ENCODE results near the gene STING1.
"Not testable (repeated sequence)": the region's sequence is repeated elsewhere in the genome, so short reads cannot be mapped to it uniquely, and the experiment has no call there.

The STING1 gene
- 4.1 to 31.9 (median 13.0) reads per million in 17 experiments for total RNA-seq

GRCh38 chr5:139482050-139482889, at the start of gene STING1:
STING1 (minus strand) TSS chr5:139482758; CDS start chr5:139481704, 1,054 bp downstream.
- peak; percentile 90 to 94 (median 92) for DNase-seq

DNA sequence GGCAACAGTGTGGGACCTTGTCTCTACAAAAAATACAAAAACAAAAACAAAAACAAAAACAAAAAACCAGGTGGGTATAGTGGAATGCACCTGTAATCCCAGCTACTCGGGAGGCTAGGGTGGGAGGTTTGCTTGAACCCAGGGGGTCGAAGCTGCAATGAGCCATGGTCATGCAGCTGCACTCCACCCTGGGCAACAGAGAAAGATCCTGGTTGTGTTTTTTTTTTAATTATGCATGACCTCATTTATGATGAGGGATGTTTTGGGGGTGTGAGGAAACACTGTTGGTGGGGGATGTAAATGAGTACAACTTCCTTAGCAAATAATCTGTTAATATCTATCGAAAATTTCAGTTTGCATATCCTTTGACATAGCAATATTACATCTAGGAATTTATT, 49.2 kb upstream of the STING1 start:
- DNase-seq: no peak

- not testable (repeated sequence) for DNase-seq
Observed at GRCh38 chr5:139530079-139530478, 47.5 kb upstream of the STING1 start.

- not testable (repeated sequence) for DNase-seq
Observed at GRCh38 chr5:139528695-139529094, 46.1 kb upstream of the STING1 start.

DNA sequence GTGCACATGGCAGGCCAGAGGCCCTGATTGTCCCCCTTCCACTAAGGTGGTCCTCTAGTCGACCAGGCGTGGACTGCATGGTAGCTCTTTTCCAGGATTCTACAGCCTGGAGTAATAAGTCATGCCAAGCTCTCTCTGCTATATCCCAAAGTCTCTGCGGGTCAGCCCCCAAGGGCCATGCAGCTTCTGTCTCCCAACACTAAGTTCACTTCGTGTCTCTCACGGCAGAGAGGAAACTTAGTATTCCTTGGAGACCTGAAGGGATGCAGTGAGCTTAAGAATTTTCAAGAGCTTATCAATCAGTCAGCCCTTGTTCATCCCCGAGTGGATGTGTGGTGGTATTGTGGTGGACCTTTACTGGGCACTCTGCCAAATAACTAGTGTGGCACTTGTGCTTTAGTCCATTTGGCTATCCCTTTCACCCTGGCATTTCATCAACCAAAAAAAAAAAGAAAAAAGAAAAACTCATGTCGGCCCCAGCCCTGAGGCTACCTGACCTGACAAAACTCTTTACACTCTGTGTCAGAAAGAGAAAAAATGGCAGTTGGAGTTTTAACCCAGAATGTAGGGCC, 45.4 kb upstream of the STING1 start:
- DNase-seq: not testable (repeated sequence)

DNA sequence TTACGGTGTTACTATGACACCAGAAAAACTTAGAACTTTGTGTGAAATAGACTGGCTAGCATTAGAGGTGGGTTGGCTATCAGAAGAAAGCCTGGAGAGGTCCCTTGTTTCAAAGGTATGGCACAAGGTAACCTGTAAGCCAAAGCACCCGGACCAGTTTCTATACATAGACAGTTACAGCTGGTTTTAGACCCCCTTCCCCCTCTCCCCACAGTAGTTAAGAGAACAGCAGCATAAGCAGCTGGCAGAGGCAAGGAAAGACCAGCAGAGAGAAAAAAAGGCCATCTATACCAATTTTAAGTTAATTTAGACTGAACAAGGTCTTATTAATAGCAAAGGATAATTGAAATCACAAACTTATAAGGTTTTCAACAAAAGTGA, 44.5 kb upstream of the STING1 start:
- not testable (repeated sequence) for DNase-seq

DNA sequence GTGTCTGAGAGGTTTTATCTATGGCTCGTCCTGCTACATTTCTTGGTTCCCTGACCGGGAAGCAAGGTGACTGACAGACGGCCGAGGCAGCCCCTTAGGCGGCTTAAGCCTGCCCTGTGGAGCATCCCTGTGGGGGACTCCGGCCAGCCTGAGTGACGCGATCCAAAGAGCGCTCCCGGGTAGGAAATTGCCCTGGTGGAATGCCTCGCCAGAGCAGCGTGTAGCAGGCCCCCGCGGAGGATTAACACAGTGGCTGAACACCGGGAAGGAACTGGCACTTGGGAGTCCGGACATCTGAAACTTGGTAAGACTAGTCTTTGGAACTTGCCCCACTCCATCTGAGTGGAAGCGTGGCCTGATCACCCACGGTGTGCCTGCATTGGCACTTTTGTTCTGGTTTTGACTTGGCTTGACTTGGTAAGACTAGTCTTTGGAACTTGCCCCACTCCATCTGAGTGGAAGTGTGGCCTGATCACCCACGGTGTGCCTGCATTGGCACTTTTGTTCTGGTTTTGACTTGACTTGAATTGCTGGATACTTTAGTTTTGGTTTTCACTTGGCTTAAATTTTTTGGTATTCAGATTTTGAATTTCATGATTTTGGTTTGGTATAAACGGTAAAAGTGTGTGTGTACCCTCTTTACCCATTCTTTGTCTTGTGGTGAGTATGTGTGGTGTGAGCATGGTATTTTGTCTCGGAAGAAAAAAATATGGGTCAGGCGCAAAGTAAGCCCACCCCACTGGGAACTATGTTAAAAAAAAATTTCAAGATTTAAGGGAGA, 43.9 kb upstream of the STING1 start:
- DNase-seq: not testable (repeated sequence)

DNA sequence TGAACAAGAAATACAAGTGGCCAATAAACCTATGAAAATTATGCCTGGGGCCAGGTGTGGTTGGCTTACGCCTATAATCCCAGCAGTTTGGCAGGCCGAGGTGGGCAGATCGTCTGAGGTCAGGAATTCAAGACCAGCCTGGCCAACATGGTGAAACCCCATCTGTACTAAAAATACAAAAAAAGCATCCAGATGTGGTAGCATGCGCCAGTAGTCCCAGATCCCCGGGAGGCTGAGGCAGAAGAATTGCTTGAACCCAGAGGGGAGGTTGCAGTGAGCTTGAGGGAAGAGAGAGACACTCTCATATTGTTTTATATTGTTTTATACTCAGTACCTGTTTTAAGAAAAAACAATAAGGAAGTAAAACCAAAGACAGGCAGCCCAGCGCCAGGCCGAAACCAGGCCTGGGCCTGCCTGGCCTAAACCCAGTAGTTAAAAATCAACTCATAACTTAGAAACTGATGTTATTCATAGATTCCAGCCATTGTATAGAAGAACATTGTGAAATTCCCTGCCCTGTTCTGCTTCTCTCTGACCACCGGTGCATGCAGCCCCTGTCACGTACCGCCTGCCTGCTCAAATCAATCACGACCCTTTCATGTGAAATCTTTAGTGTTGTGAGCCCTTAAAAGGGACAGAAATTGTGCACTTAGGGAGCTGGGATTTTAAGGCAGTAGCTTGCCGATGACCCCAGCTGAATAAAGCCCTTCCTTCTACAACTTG, 43.2 kb upstream of the STING1 start:
- not testable (repeated sequence) for DNase-seq

- DNase-seq: peak in 3 of 4 experiments; percentile 23 to 31 (median 27)
Observed at GRCh38 chr5:139524940-139525585, 42.5 kb upstream of the STING1 start.

- no peak for DNase-seq
Observed at GRCh38 chr5:139524446-139524845, 41.9 kb upstream of the STING1 start.

DNA sequence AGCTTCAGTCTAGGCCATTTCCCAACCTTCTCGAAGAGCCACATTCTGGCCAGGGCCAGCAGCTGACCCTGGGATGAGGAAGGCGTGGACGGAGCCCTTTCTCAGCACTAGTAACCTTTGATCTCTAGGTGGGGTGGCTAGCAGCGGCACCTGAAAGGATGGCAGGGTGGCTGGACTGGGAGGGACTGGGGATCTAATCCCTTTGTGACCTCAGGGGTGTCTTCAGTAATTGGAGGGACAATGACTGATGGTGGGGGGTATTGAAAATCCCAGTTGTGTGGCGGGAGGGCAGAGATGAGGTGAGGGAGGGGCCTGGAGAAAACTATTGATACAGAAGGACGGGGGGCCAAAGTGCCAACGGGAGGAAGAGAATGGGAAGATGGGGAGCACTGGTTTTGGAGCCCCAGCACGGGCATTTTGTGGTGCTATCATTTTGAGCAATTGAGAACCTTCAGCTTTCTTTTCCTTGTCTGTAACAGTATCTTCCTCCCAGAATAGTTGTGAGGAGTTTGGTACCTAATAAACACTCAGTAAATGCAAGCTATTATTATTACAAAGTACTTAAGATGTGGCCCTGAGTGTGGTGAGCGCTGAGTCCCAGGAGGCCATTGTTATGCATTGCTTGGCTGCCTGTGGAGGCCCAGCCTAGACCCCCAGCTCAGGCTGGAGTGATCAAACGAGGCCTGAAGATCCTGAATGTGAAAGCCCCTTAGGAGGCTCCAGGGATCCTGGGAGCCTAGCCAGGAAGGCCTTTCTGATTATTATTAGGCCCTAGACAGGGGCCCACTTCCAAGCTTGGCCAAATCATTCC, 41.3 kb upstream of the STING1 start:
- DNase-seq: no peak

DNA sequence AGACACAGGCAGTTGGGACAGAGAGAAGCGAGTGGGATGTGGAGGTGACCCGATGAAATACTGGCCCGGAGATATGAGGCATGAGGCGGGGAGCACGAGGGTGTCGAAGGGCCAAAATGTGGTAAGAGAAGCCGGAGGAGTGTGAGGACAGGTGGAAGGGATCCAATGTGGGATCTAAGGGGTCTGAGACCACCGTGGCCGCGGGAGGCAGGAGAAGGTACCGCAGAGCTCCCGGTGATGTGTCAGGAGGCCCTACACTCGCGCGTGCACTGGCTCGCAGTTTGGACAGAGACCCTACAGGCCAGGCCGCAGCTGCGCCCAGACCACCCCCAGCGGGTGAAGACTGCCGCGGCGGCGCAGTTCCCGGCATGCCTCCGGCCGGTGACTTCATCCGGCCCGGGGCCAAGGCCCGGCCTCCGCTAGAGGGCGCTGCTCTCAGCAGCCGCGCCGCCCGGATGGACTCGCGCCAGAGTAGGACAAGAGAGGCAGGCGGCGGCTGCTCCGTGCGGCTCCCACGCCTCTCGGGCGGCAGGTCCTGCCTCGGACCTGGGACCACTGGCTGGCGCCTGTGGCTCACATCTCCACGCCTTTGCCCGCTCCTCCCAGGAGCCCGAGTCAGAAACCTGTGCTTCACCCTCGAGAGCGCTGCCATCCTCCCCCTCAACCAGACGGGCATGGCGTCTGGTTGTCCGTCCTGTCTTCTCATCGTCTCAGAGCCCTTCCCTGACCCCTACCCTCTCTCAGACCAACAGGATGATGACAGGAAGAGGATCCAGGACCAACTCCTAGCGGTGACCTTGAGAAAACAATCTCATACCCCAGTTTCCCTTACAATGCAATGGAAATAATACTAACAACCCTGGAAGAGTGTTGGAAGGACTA, 35.4 kb upstream of the STING1 start:
- peak; percentile 89 to 96 (median 95) for DNase-seq

DNA sequence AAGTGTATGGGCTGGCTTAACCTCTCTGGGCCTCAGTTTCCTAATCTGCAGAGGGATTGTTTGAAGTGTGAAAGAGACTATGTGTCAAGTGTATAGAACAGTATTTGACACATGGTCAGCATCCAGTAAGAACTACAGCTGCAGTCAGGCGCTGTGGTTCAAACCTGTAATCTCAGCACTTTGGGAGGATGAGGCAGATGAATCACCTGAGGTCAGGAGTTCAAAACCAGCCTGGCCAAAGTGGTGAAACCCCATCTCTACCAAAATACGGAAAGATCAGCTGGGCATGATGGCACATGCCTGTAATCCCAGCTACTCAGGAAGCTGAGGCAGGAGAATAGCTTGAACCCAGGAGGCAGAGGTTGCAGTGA, 31.9 kb upstream of the STING1 start:
- DNase-seq: no peak

DNA sequence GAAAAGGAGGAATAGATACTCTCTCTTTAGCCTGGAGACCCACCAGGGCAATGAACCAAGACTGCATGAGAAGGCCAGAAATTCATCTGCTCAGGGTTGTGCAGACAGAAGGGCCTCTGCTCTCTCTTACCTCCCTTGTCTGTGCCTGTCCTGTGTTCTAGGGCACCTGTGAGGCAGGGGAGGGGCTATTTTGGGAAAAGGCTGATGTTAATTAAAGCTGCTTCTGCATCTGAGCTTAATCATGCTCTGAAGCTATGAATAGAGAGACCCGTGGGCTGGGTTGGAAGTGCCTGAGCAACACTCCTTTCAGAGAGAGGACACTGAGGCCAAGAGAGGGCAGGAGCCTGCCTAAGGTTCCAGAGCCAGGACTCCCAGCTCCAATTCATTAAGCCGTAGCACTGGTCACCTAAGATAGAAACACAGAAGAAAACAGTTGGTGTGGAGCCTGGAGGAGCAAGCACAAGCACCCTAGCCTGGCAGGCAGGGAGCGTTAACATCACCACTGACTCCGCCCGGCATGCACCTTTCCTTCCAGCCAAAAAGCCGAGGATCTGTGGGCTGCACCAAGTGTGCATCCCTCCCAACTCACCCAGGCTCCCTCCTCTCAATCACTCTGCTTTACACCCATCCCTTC, 31.4 kb upstream of the STING1 start:
- DNase-seq: peak in 2 of 4 experiments; percentile 18 to 21

- peak; percentile 84 to 93 (median 90) for DNase-seq
Observed at GRCh38 chr5:139513434-139513833, 30.9 kb upstream of the STING1 start.

GRCh38 chr5:139512786-139513390, 30.3 kb upstream of the STING1 start:
- DNase-seq: peak in 3 of 4 experiments; percentile 23 to 50 (median 42)

DNA sequence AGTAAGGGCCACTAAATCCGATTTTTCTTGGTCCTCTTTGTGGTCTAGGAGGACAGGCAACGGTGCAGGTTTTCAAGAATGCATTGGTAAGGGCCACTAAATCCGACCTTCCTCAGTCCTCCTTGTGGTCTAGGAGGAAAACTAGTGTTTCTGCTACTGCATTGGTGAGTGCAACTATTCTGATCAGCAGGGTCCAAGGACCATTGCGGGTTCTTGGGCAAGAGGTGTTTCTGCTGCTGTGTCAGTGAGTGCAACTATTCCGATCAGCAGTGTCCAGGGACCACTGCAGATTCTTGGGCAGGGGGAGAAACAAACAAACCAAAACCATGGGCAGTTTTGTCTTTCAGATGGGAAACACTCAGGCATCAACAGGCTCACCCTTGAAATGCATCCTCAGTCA, 22.2 kb upstream of the STING1 start:
- not testable (repeated sequence) for DNase-seq

- DNase-seq: not testable (repeated sequence)
Observed at GRCh38 chr5:139503879-139504278, 21.3 kb upstream of the STING1 start.

Measured in suppressor macrophage (primary cell).